NCI-H2196 (cell line): ENCODE measurements around the gene ITPA.
"Not testable (repeated sequence)": the region's sequence is repeated elsewhere in the genome, so short reads cannot be mapped to it uniquely, and the experiment has no call there.

Experiments used
- DNase-seq: peaks from one replicate; lab custom pipeline; 2025; ENCODE audit not compliant: unreplicated experiment; lab: John Stamatoyannopoulos, UW

The ITPA gene

DNA sequence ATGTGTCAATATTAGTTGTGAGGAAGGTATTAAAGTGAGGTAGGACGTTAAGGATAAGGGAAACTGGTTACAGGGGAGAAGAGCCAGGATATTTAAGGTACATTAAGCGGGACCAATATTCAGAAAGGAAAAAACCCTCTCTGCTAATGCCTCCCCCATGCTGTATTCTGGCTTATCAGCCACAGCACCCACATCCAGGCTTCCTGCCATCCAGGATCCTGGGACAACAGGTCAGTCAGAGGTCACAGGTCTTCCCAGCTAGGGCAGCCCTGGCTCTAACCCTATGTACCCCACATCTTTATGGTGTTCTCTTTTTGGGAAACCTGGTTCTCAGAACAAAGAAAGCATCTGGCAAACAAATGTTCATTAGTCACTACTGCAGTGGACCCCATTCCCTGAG, 10.1 kb upstream of the ITPA start:
- DNase-seq = no peak

DNA sequence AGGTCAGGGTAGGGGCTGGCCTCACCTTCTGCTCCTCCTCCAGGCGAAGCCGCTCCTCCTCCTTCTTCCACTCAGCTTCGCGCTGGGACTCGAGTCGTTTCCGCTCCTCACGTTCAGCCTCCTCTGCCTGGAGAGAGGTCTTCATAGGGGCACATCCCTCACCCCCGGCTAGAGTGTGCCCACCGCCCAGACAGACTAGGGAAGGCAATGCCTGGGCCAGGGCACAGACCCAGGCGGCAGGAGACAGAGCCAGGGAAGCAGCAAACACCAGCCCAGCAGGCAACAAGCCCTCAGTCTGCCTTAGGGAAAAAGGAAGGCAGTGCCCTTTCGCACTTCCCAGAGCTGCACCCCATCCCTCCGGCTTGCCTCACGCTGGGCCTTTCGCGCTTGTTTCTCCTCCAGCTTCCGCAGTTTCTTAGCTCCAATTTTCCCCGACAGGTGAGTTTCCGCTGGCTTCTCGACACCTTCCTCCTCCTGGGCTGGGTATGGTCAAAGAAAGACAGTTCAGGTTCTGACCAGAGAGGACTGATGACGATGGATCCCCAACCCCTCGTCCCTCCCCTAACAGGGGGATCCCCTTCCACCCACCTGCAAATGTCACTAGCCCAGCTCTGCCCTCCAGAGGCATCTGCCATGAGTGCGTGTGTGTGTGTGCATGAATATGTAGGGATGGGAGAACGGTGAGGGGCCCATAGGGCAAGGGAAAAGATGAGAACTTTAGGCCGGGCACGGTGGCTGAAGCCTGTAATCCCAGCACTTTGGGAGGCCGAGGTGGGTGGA, 9.1 kb upstream of the ITPA start:
- DNase-seq = no peak

DNA sequence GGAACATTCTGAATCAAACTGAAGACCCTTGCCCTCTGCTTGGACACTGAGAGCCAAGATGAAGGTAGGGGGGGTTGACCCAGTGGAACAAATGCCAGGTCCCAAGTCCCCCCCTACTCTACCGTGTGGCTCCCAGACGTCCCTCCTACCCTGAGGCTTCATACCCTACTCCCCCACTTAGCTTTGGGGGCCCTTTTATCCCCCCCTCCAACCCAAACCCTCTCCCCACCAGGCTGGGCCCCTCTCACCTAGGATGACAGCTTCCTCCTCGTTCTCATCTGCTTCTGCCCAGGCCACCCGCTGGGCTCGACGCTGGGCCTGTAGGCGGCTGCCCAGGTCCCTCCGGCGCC, 6.4 kb upstream of the ITPA start:
- no peak for DNase-seq

DNA sequence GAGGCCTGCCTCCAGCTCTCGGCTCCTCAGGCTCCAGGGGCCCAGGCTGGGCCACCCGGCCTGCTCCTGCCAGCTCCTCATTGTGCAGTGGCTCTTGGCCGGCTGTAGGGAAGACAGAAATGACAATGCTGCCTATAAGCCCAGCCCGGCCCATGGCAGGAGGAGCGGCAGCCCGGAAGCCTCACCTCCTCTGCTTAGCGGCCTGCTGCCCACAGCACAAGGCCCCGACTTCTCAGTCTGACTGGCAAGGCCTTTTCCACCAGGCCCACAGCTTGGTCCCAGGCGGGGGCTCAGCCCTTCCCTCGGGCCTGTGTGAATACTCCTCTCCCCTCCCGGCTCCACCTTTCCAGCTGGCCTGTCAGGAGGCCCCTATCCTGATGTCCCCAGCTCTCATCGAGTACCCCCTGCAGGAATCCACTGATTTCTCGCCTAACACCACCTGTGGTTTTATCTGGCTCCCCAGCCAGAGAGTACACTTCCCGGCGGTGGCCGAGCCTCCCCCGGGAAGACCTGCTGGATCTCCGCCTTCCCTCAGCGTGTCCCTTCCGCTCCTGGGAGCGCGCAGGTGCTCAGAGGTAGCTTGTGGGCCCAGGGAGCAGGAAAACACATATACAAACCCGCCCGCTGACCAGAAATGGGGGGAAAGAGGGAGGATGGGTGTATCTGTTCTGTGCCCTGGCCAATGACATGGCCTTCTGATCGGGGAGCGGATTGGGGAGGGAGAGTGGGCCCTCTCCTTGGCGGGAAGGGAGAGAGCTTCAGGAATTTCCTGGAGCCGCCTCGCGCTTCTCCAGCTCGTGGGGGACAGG, 5.8 kb upstream of the ITPA start:
- peak; percentile 35 for DNase-seq

DNA sequence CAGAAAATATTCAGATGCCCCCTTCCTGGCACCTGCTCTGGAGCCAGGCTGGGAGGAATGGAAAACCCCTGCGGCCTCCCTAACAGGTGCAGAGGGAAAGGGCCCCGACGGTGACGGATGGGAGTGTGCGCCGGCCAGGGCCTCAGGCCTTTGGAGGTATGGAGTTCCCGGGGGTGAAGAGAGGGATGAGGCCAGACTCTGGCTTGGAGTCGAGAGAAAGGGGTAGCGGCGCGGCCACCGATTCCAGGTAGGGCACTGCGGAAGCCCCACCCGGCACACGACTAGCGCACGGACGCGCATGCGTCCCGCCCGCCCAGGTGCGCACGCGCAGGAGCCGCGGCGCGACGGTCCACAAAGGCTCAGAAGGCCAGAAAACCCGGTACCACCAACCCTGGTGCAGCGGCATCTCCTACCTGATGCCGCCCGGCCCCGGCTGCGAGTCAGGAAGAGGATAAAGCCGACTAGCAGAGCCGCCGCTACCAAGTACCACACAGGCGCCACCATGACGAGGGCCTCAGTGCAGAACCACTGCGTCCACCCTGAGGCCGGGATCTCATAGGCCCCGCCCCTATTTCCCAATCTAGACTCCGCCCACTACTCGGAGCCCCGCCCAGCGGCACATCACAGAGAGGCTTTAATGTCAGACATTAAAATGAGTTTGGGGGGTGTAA, 5.0 kb upstream of the ITPA start, which contains the start of gene DDRGK1:
Gene DDRGK1 (minus strand): TSS at position 559 of the 671 bp plus-strand sequence. CDS start 55 bp downstream, at position 504.
- DNase-seq = peak; percentile 91

DNA sequence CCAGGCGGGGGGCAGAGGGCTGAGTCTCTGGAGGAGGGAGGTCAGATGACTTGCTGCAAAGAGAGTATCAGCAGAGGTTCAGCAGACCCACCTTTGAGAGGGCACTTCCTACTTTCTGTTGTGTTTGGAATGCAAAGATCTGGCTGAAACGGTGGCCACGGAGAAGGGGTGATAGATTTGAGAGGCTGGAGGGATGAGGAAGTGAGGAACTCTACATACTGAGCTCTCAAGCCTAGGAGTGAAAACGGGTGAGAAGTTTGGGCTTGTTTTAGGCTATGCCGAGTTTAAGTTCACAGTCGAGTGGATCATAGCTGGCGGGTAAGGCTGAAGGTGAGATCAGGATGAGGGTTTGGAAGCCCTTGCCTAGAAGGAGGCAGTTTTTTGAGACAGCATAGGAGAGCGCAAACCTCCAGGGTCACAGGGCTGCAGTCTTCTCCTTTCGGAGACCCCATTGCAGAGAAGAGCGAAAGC, 477 bp upstream of the ITPA start:
- DNase-seq = no peak

DNA sequence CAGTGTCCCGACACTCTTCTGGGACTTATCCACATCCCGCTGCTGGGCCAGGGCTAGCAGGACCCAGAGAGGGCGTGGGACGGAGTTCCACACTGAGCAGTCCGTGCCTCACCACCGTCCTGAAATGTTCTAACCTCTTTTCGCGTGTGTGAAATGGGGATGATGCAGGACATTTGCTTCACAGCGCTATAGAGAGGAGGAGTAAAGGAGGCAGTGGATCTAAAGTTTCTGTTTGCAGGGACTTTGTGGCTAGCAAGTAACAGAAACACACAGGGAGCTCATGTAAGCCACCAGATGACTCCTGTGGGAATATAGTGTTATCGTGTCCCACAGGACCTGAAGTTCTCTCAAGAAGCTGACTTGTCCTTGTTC, 634 bp downstream of the ITPA start:
- no peak for DNase-seq

DNA sequence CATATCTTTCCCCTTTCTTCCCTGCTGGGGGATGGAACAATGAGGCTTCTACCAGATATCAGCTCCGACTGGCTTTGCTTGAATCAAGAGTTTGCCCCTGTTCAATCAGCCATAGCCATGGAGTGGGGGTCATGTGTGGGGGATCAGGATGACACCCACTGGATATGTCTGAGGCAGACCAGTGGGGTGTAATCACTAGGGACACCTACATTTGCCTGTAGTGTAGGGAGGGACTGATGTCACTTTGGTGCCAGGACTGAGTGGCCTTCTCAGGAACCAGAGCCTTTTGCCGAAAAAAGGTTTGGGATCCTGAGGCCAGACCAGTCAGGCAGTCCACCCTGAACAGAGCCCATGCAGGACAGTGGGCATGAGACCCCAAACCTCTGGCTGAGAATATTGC, 1.0 kb downstream of the ITPA start:
- DNase-seq = no peak

DNA sequence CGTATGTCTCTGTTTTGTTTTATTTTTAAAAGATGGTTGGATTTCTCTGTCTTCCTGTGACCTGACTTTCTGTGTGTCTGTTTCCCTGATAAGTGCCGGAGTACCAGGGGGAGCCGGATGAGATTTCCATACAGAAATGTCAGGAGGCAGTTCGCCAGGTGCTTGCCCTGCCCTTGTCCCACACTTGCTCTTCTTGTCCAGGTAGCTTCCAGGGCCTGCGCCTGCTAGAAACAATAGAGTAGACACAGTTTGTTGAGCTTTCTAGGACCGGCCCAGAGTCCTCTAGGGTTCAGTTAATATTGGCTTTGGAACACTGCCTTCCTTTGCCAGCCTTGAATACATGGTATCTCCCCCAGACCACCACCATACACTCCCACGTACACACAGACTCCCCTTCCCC, 3.9 kb downstream of the ITPA start:
- DNase-seq = no peak

DNA sequence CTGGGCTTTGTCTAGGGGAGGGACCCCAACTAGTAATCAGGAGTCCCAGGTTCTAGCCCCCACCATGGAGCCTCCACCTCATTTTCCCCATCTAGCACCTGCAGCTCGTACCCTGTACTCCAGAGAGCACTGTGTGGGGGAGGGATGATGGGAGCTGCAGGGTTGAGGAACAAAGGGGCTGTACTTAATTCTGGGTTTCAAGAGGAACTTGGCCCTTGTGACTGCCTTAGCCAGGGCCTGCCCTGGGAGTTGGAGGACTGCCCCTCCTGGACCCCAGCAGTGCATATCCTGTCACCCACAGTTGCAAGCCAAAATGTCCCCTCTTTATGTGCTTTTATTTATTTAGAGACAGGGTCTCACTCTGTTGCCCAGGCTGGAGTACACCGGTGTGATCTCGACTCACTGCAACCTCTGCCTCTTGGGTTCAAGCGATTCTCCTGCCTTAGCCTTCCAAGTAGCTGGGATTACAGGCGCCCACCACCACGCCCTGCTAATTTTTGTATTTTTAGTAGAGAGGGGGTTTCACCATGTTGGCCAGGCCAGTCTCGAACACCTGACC, 6.1 kb downstream of the ITPA start:
- not testable (repeated sequence) for DNase-seq

DNA sequence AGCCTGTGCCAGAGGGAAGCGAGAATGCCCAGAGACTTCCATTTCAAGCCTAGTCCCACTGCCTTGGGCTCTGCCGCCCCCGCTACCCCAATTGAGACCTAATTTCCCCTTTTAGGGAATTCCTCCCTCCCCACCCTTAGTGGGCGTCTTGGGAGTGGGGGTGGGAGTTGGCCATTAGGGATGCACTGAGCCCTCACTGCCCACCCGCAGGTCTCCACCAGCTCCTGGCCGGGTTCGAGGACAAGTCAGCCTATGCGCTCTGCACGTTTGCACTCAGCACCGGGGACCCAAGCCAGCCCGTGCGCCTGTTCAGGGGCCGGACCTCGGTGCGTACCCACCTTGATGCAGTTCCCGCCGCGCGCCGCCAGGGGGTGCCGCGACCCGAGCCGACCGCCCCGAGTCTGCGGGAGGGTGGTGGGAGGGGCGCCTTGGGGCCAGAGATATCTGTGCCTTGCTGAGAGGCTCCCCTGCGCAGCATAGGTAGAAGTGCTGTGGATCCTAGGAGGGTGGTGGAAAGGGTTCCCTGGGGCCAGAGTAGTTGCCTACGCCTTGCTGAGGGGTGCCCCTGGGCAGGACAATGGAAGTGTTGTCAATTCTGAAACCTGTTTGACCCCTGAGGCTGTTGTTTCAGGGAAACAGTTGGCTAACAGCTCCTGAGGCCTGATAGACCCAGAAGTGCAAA, 9.2 kb downstream of the ITPA start:
- DNase-seq = peak; percentile 49

DNA sequence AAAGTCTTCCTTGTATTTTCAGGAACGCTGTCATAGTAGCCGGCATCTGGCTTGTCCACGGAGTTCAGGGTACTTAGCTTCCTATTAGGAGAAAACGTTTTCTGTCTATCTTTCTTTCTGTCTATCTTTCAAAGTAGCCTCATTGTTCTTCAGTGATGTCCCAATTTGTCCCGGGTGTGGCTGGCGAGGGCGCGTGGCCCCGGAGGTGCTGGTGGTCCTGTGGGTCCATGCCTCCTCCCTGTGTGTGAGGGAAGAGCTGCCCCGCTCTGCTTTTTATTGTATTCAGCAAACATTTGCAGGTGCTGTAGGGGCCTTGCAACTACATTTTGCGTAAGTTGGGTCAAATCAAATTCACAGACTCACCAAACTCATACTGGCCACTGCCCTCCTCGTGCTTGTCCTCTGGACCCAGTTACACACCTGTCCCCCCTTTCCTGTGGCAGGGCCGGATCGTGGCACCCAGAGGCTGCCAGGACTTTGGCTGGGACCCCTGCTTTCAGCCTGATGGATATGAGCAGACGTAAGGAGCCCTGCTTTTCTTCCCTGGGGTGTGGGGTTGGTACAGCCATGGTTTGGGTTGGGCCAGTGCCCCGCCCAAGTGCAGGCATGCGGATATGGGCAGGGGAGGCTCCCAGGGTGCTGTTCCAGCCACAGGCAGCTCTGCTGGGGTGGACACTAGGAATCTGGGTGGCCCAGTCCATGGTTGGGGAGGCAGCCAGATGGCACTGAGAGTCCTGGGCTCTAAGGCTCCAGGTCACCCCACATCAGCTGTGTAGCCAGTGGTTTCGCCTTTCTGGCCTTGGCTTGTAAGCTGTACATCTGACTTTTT, 12.3 kb downstream of the ITPA start:
- DNase-seq = peak; percentile 15

DNA sequence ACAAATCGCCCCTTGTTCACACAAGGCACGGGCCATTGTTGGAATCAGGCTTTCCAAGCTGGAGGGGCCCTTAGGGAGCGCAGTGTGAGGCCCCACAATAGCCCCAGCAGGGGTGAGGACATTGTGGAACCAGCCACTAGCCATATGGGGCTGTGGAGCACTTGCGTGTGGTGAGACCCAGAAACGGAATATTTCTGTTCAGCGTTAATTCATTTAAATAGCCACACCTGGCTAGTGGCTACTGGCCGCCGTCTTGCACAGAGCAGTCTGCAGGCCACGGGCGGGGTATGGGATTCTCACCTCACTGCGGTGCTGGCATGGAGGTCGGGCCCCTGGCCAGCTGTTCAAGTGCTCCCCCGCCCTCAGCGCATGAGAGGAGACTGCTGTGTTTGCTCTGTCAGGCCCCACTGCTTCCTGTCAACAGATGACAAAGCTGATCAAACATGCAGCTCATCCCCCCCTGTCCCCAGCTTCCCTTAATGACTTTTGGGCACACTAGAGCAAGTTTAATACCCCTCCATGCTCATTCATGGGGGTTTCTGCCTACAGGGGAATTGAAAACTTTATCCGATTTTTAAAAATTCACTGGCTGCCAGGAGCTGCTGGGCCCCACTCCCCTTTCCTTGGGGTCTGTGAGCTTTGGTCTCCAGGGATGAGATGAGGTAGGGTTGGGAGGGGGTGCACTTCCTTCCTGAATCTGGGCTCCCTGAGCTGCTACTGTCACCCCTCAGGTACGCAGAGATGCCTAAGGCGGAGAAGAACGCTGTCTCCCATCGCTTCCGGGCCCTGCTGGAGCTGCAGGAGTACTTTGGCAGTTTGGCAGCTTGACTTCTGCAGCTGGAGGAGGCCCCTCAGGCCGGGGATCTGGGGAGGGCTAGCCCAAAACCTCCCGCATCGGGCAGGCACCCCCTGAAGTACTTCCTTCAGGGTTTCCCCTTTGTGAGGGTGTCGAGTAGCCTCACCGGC, 13.6 kb downstream of the ITPA start:
- peak; percentile 95 for DNase-seq

DNA sequence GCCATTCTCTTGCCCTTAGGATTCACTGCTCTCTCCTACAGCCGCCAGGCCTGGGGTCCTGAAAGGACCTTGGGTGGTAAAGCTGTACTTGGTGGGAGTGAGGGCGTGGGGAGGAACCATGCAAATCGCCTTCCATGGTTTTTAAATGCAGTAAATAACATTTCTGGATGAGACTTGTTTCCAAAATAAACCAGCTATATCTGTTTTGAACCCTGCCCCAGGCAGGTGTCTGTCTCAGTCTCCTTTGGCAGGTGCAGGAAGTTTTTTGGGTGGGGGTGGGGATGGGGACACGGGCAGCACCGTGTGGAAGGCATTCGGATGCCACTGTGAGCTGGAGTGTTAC, 14.3 kb downstream of the ITPA start:
- DNase-seq = peak; percentile 57

DNA sequence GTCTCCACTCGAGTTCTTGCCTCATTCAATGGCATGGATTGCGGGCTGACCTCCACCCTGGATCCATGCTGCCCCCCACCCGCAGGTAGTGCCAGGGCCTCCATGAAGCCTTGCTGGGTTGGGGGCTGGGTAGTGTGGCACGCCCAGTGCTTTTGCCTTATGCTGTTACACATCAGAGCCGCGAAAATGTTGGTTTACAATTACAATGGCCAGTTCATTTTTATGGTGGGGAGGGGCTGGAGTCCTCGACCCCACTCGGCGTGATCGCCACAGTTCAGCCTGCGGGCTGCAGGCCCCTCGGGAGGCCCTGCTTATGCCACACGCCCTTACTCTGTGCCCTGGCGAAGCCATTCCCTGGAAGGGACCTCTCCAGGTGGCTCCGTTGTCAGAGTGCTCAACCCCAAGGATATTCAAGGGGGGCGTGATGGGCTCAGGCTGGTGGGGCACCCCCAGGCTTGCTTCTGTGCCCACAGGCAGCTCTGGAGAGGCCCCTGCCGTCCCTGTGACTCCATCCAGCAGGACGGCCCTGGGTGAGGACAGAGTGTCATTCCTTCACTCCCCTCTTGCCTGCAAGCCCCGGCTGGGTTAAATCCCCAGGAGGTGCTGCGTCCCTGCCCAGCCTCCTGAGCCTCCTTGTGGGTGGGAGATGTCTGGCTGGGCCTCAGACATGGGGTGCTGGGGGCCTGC, 14.8 kb downstream of the ITPA start:
- DNase-seq = no peak

DNA sequence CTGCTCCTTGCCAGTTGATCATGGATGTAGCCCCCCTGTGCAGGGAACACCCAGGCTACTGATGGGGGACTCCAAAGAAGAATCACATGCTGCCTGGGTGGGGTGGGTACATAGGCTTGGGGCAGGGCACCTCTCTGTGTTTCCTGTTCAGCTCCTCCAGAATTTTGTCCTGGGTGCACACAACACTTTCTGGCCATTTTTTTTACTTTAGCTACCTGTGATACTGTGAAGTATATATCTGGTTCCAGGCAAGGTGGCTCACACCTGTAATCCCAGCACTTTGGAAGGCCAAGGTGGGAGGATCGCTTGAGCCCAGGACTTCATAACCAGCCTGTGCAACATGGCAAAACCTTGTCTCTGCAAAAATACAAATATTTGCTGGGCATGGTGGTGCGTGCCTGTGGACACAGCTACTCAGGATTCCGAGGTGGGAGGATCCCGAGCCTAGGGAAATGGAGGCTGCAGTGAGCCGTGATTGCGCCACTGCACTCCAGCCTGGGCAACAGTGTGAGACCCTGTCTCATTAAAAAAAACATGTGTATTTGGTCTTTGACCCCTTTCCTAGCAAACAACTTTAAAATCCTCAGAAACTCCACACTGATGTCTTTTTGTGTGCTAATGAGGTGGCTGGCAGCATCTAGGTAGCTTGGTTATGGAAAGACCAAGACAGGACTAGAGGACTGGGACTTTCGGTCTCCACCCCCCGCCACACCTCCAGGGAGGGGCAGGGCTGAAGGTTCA, 15.6 kb downstream of the ITPA start:
- no peak for DNase-seq

DNA sequence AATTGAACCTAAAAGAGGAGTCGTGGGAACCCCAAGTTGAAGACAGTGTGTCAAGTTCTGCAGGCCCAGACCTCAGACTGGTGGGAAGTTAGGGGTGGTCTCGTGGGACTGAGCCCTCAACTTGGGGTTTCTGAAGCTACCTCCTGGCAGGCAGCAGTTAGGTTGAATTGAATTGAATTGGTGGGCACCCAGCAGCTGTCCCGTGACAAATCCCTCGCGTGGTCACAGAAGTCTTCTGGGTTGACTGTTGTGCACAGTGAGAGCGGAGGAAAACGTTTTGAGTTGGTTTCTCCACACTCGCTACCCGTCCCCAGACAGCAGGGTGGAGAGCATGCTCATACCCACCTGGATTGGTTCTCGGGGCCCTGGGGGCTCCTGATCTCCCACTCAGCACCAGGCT, 16.8 kb downstream of the ITPA start:
- no peak for DNase-seq

DNA sequence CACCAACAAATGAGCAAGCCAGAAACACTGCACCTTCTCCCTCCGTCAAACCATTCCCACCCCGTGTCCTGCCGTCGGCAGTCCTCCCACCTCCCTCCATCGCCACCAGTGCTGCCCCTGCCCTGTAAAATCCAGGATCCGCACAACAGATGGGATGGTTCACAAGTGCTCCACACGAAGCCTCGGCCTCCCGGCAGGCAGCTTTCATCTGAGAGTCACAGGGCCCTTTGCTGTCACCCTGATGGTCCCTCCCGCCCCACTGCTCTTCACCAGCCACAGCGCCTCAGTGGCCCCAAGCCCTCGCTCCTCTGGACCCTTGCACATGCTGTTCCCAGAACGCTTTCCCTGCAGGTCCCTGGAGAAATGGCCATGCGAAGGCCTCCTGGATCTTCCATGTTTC, 17.6 kb downstream of the ITPA start:
- DNase-seq = no peak
